ENCODE measurements around the gene COL5A1.

Gene COL5A1

GRCh38 chr9:134650431-134651190 is 9.0 kb downstream of the COL5A1 start:
- TF ChIP-seq PPARA (CRISPR knock-in tag; IDR thresholded peaks at IDR 0.05; ENCODE audit: borderline replicate concordance) (no peak), ZNF565 (CRISPR knock-in tag; conservative IDR thresholded peaks at IDR 0.05; ENCODE audit: low read depth) (no peak), ZFP30 (CRISPR knock-in tag; IDR thresholded peaks at IDR 0.05) (no peak), PATZ1 (CRISPR knock-in tag; IDR thresholded peaks at IDR 0.05; ENCODE audit: borderline replicate concordance) (no peak), ISL1 (CRISPR knock-in tag; IDR thresholded peaks at IDR 0.05) (no peak), ZC3H10 (CRISPR knock-in tag; IDR thresholded peaks at IDR 0.05) (no peak), ZNF70 (CRISPR knock-in tag; IDR thresholded peaks at IDR 0.05) (no peak), ARNTL (CRISPR knock-in tag; IDR thresholded peaks at IDR 0.05; ENCODE audit: borderline replicate concordance, low read depth) (no peak), CSRNP3 (CRISPR knock-in tag; IDR thresholded peaks at IDR 0.05) (no peak), ZNF8 (CRISPR knock-in tag; IDR thresholded peaks at IDR 0.05) (no peak), ESRRG (CRISPR knock-in tag; IDR thresholded peaks at IDR 0.05) (no peak), TCF4 (CRISPR knock-in tag; IDR thresholded peaks at IDR 0.05; ENCODE audit: borderline replicate concordance) (no peak), CSDC2 (CRISPR knock-in tag; IDR thresholded peaks at IDR 0.05) (no peak)

GRCh38 chr9:134651226-134651905 is 9.8 kb downstream of the COL5A1 start:
- no peak for ATAC-seq
- TF ChIP-seq RARB (CRISPR knock-in tag; IDR thresholded peaks at IDR 0.05) (no peak), ZFP3 (CRISPR knock-in tag; IDR thresholded peaks at IDR 0.05) (no peak), SNAI2 (CRISPR knock-in tag; IDR thresholded peaks at IDR 0.05) (no peak), ESRRG (CRISPR knock-in tag; IDR thresholded peaks at IDR 0.05) (no peak), ZNF70 (CRISPR knock-in tag; IDR thresholded peaks at IDR 0.05) (no peak), ZNF565 (CRISPR knock-in tag; conservative IDR thresholded peaks at IDR 0.05; ENCODE audit: low read depth) (no peak), OSR1 (CRISPR knock-in tag; IDR thresholded peaks at IDR 0.05) (no peak), TSHZ2 (CRISPR knock-in tag; IDR thresholded peaks at IDR 0.05) (no peak), POU6F1 (CRISPR knock-in tag; IDR thresholded peaks at IDR 0.05; ENCODE audit: borderline replicate concordance, low read depth) (no peak), TOX (CRISPR knock-in tag; IDR thresholded peaks at IDR 0.05; ENCODE audit: borderline replicate concordance) (no peak)

More at GRCh38 chr9:134650431-134651190, 9.0 kb downstream of the COL5A1 start:
- ATAC-seq, result no peak

All from SK-N-SH treated with all-trans-retinoic acid at 6 μM for 48 hours (cell line).